ENCODE data around the gene CNN2. TPM values are rescaled to one million over a fixed set of nuclear protein-coding genes. Genes with fewer than 3 reads are reported as not detected.

Gene CNN2
- total RNA-seq, 1 experiment from 2014 or later: 151 TPM

DNA sequence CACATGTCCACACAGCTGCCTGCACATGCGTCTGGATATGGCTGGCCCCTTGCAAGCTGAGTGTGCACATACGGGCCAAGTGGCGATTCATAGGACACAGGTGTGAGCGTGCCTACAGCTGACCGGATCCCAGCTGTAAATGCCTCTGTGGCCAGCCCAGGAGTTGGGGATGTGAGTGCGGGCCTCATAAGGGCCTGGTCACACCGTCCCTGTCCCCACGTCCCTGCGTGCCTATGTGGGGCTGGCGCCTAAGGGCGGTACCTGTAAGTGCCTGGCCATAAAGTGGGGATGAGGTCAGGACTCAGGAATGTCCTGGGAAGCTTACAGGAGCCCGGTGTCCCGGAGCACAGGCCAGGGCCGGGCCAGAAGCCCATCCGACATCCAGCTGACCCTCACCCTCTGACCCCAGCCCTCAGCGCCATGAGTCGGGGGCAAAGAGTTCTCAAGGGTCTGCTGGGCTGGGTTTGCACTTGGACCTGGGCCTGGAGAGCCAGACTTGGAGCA lies 39.2 kb downstream of the CNN2 start:
- H3K4me3 Mint-ChIP-seq (ENCODE audit: low read depth, unreplicated experiment): peak overlapping the region; percentile 58
- peaks cover 38% of the 10 kb centered on the region for H3K36me3 Mint-ChIP-seq (ENCODE audit: insufficient read depth, unreplicated experiment)
- H3K4me1 Mint-ChIP-seq (ENCODE audit: low read depth, unreplicated experiment): peaks cover 10% of the 10 kb centered on the region
- BruUV-seq (replicated peaks): no TSS peak
- CTCF ChIA-PET: interaction anchor here (2.0 kb wide), 1 partner anchor 9 kb away, joined by 12 read pairs; no protein-coding TSS in a partner anchor
- DNase-seq: peak; percentile 32
- H3K9me3 Mint-ChIP-seq (ENCODE audit: low read depth, unreplicated experiment): no peaks in the 10 kb centered on the region
- intact Hi-C loops (cut with micrococcal nuclease; ENCODE audit: unreplicated experiment): no loop called here
- no peaks in the 10 kb centered on the region for H3K27me3 Mint-ChIP-seq (ENCODE audit: unreplicated experiment)
- H3K27ac Mint-ChIP-seq (ENCODE audit: unreplicated experiment): no peak overlapping the region
- TF ChIP-seq, protein P1, sequence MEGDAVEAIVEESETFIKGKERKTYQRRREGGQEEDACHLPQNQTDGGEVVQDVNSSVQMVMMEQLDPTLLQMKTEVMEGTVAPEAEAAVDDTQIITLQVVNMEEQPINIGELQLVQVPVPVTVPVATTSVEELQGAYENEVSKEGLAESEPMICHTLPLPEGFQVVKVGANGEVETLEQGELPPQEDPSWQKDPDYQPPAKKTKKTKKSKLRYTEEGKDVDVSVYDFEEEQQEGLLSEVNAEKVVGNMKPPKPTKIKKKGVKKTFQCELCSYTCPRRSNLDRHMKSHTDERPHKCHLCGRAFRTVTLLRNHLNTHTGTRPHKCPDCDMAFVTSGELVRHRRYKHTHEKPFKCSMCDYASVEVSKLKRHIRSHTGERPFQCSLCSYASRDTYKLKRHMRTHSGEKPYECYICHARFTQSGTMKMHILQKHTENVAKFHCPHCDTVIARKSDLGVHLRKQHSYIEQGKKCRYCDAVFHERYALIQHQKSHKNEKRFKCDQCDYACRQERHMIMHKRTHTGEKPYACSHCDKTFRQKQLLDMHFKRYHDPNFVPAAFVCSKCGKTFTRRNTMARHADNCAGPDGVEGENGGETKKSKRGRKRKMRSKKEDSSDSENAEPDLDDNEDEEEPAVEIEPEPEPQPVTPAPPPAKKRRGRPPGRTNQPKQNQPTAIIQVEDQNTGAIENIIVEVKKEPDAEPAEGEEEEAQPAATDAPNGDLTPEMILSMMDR (IDR thresholded peaks at IDR 0.05; ENCODE audit: unreplicated experiment): no peak

GRCh38 chr19:1066251-1066747 lies 39.9 kb downstream of the CNN2 start:
- Mint-ChIP-seq H3K36me3 (ENCODE audit: insufficient read depth, unreplicated experiment) (peaks cover 38% of the 10 kb centered on the region), H3K27ac (ENCODE audit: unreplicated experiment) (no peak overlapping the region), H3K27me3 (ENCODE audit: unreplicated experiment) (no peaks in the 10 kb centered on the region), H3K4me1 (ENCODE audit: low read depth, unreplicated experiment) (peaks cover 10% of the 10 kb centered on the region), H3K9me3 (ENCODE audit: low read depth, unreplicated experiment) (no peaks in the 10 kb centered on the region), H3K4me3 (ENCODE audit: low read depth, unreplicated experiment) (peak overlapping the region; percentile 58)
- DNase-seq: peak; percentile 34
- TF ChIP-seq, protein P1 (IDR thresholded peaks at IDR 0.05; ENCODE audit: unreplicated experiment): no peak
- no TSS peak for BruUV-seq (replicated peaks)
- CTCF ChIA-PET: interaction anchor here (0.5 to 2.0 kb wide), 2 partner anchors 9 to 33 kb away, joined by 3 to 12 read pairs; no protein-coding TSS in a partner anchor
- intact Hi-C loops (cut with micrococcal nuclease; ENCODE audit: unreplicated experiment): no loop called here

- DNase-seq: peak; percentile 49
- Mint-ChIP-seq H3K4me3 (ENCODE audit: low read depth, unreplicated experiment) (peak within 1 kb of the TSS; percentile 58), H3K27me3 (ENCODE audit: unreplicated experiment) (no peaks in the 10 kb centered on the region), H3K4me1 (ENCODE audit: low read depth, unreplicated experiment) (peaks cover 10% of the 10 kb centered on the region), H3K9me3 (ENCODE audit: low read depth, unreplicated experiment) (no peaks in the 10 kb centered on the region), H3K36me3 (ENCODE audit: insufficient read depth, unreplicated experiment) (peaks cover 38% of the 10 kb centered on the region), H3K27ac (ENCODE audit: unreplicated experiment) (no peak within 1 kb of the TSS)
- TF ChIP-seq, protein P1 (IDR thresholded peaks at IDR 0.05; ENCODE audit: unreplicated experiment): no peak
- intact Hi-C loops (cut with micrococcal nuclease; ENCODE audit: unreplicated experiment): no loop called here
- CTCF ChIA-PET: interaction anchor here (0.5 to 0.7 kb wide), 2 partner anchors 33 to 35 kb away, joined by 3 to 5 read pairs; no protein-coding TSS in a partner anchor
- no TSS peak for BruUV-seq (replicated peaks)
Measured at GRCh38 chr19:1066748-1067340, 40.4 kb downstream of the CNN2 start, which contains the start of gene ARHGAP45. TSS of gene ARHGAP45 (plus strand) at chr19:1067167. CDS start at chr19:1067406, 239 bp downstream.

DNA sequence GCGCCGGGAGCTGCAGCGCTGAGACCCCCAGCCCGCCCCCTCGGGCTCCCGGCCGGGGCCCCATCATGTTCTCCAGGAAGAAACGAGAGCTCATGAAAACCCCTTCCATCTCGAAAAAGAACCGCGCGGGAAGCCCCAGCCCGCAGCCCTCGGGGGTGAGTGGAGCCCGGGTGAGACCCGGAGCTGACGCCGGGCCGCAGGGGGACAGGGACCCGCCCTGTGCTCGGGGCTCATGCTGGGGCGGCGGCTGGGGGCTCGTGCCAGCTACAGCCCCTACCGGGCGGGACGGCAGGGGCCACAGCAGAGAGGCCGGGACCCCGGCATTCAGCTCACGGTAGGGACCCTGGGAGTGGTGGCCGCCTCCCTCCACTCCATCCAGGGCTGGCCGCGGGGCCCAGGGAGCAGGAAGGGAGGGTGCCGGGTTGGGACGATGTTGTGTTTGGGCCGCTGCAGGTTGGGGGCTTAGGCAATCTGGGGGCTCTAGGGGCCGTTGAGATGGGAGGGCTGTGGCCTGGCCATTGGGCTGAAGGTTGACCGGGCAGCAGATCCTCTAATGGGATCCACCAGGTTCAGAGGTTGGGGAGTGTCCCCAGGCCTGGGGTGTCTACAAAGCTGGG lies 41.0 kb downstream of the CNN2 start:
- intact Hi-C loops (cut with micrococcal nuclease; ENCODE audit: unreplicated experiment): no loop called here
- Mint-ChIP-seq H3K27me3 (ENCODE audit: unreplicated experiment) (no peaks in the 10 kb centered on the region), H3K4me3 (ENCODE audit: low read depth, unreplicated experiment) (peak overlapping the region; percentile 58), H3K27ac (ENCODE audit: unreplicated experiment) (no peak overlapping the region), H3K36me3 (ENCODE audit: insufficient read depth, unreplicated experiment) (peaks cover 33% of the 10 kb centered on the region), H3K4me1 (ENCODE audit: low read depth, unreplicated experiment) (peaks cover 10% of the 10 kb centered on the region), H3K9me3 (ENCODE audit: low read depth, unreplicated experiment) (no peaks in the 10 kb centered on the region)
- TF ChIP-seq, protein P1 (IDR thresholded peaks at IDR 0.05; ENCODE audit: unreplicated experiment): no peak
- DNase-seq: no peak
- BruUV-seq (replicated peaks): no TSS peak
- CTCF ChIA-PET: interaction anchor here (0.7 kb wide), 1 partner anchor 34 kb away, joined by 5 read pairs; no protein-coding TSS in a partner anchor
